ENCODE measurements around the gene PTEN.

DNA sequence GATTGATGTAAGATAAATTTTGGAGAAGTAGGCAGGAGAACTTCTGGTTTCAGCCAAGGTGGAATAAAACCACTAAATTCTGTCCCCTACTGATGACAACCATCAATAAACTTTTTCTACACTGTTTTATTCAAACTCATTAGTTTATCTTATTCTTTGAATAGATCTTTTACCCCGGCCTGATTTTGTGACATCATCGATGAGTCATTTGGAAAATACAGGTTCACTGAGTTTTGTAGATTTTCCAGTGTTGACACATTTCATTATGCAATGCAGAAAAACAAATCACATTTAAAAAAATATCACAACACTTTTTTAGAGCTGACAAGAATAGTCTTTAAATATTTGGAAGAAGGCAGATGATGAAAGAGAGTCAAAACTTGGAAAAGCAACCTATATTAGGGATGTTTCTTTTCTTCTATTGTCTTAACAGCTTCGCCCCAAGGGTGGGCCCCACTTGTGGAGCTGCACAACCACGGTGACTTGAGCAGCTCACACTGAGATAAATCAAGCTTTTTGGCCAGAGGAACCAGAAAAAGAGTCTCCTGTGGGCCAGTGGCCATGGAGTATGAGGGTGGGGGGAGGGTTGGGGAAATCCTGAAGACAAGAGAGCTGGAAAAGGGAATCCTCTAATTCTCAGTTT is 112.8 kb downstream of the PTEN start:
- TF ChIP-seq, protein P1, sequence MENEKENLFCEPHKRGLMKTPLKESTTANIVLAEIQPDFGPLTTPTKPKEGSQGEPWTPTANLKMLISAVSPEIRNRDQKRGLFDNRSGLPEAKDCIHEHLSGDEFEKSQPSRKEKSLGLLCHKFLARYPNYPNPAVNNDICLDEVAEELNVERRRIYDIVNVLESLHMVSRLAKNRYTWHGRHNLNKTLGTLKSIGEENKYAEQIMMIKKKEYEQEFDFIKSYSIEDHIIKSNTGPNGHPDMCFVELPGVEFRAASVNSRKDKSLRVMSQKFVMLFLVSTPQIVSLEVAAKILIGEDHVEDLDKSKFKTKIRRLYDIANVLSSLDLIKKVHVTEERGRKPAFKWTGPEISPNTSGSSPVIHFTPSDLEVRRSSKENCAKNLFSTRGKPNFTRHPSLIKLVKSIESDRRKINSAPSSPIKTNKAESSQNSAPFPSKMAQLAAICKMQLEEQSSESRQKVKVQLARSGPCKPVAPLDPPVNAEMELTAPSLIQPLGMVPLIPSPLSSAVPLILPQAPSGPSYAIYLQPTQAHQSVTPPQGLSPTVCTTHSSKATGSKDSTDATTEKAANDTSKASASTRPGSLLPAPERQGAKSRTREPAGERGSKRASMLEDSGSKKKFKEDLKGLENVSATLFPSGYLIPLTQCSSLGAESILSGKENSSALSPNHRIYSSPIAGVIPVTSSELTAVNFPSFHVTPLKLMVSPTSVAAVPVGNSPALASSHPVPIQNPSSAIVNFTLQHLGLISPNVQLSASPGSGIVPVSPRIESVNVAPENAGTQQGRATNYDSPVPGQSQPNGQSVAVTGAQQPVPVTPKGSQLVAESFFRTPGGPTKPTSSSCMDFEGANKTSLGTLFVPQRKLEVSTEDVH (IDR thresholded peaks at IDR 0.05; ENCODE audit: low read depth, partially characterized antibody): no peak
- TF ChIP-seq SRF (CRISPR knock-in tag; IDR thresholded peaks at IDR 0.05) (no peak), ZNF274 (IDR thresholded peaks at IDR 0.05; ENCODE audit: borderline replicate concordance, low read depth, low read length) (no peak), ERF (CRISPR knock-in tag; IDR thresholded peaks at IDR 0.05) (no peak), HDAC1 (IDR thresholded peaks at IDR 0.05) (no peak), NELFE (IDR thresholded peaks at IDR 0.05; ENCODE audit: insufficient read depth, insufficient read length) (no peak), CHD2 (IDR thresholded peaks at IDR 0.05; ENCODE audit: low read depth, low read length) (no peak), YY1 (IDR thresholded peaks at IDR 0.05; ENCODE audit: borderline replicate concordance in 1 of 3, control insufficient read depth in 1 of 3, extremely low read depth in 1 of 3, insufficient read depth in 3 of 3, insufficient read length in 1 of 3, insufficient replicate concordance in 2 of 3, low read depth in 1 of 3, low read length in 2 of 3) (no peak)

Data from K562 (cell line).